Ureter (tissue), 1 donor: ENCODE data around the gene JUP. TPM values are rescaled to one million over a fixed set of nuclear protein-coding genes. Genes with fewer than 3 reads are reported as not detected.
A peak's percentile ranks its signal among the peaks of the same experiment; 100 is the strongest.

Experiments
- DNase-seq: peaks from one replicate; pipeline ENCODE4 v3.0.0-alpha.2; 2020; ENCODE audit warnings: low spot score
- total RNA-seq: library from RNA; stranded (reverse); gene quantifications from one replicate; pipeline ENCODE4 v1.2.4, GENCODE V29; 2023
- donor health status: DM: yes; HTN: yes; CAD: no.

The JUP gene
- total RNA-seq, 1 donor from 2014 or later: 277 TPM

- no peak for DNase-seq
Measured at GRCh38 chr17:41810659-41811548, 24.4 kb upstream of the JUP start.

DNA sequence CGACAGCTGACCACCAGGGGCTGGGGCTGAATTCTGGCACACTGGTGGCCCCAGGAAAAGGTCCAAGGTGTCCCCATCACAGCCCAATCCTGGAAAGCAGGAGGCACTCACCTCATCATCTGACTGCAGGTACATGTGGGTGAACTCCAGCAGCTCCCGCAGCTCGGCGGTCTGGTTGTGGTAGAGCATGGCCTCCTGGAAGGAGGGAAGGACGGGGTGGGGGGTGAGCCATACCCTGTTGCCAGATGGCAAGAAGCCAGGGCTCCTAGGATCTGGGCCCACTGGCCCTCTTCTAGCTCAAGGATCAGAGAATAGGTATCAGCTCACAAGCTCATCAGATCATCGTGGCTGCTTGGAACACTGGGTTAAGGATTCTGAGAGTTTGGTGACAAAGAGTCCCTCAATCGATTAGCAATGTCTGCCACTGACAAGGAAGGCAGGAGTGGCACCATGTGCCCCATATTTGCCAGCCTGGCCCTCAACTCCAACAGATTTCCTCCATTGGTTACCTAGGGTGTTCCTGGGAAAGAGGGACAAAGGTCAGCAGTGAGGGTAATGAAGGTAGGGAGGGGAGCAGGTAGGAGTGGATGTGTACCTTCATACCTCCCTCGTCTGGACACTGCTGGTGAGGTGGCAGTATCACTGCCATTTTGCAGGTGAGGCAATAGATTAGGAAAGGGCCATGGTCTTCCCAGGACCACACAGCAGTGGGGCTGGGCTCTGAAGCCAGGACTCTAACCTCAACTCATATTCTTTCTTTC lies 20.4 kb upstream of the JUP start:
- no peak for DNase-seq

DNA sequence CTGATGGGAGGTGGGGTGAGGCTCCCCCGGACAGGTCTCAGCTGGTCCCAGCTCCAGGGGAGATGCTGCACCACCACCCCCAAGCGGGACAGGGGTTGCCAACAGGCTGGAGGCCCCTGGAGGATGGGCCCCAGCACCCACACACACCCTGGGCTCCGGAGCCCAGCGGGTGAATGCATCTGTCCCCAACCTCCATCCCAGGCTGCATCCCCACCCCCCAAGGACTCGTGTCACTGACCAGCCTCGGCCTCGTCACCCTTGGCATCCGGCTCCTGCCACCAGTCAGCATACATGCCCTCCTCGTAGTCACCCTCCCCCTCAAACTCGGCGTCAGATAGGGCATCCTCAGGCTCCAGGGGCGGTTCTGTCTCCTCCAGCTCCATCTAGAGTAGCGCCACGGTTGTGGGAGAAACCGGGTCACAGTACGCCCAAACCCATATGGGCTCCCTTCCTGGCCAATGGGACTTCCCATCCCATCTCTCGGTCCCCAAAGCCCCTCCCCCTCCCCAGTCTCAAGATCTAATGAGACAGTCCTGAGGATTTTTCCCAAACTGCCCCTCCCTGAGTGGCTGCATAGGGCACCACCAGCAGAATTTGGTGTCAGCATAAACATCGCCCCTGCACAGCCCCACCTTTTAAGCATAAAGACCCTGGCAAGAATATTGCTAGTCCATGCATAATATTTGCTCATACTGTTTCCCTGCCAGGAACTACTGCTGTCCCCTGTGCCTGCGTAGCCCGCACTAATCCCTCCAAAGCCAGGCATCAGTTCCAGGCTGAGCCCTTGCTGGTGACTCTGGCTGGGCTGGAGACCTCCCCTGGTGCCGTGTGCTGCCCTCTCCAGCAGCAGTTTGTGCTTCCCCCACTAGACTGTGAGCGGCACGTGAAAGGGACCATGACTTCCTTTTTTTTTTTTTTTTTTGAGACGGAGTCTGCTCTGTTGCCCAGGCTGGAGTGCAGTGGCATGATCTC lies 16.8 kb upstream of the JUP start:
- DNase-seq: no peak

GRCh38 chr17:41801374-41802271 lies 15.1 kb upstream of the JUP start:
- DNase-seq: peak; percentile 90

GRCh38 chr17:41800601-41801373 lies 14.3 kb upstream of the JUP start:
- peak; percentile 90 for DNase-seq

DNA sequence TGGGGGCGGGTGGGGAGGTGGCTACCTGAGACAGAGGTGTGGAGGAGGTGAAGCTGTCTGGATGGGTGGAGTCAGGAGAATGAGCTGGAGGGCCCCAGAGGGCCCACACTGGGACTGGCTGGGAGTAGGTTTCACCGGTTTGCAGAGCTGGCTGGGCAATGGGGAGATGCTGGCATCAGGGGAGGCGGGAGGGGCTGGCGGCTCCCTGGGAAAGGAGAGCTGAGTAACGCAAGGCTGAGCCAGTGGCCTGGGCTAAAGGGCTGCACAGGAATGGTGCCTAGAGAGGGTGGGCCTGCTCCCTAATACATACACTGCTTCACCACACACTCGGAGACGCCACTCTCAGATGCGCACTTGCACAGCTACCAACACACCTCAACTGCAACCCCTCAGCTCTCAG lies 12.9 kb upstream of the JUP start:
- DNase-seq: no peak

- DNase-seq: no peak
Measured at GRCh38 chr17:41797377-41797776, 10.9 kb upstream of the JUP start.

DNA sequence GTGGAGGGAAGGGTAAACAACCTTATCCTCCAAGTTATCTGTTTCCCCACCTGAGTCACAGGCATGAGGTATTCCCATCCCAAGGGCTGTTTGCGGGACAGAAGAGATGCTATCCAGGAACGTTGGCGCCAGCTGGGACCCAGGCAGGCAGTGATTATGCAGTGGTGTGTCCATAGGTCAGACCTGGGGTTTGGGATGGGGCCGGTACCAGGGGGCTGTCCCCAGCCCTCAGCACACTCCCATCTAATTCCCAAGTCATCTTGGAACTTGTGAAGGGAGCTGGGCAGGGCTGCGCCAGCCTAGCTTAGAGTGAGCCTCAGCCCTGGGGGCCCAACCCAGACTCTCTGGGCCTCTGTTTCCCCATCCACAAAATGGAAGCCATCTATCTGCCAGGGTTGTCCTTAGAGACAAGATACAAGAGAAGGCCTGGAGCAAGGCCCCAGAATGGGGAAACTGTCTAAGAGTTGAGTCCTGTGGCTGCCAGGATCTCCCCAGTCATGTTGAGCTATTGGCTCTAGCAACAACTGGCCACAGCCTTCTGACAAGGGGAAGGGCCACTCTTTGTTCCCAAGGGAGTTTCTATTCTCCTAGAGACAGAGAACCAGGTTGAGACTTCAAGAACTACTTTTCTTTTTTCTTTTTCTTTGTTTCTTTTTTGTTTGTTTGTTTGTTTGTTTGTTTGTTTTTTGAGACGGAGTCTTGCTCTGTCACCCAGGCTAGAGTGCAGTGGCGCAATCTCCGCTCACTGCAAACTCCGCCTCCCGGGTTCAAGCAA lies 9.8 kb upstream of the JUP start:
- DNase-seq: no peak

- DNase-seq: no peak
Measured at GRCh38 chr17:41794540-41794975, 8.0 kb upstream of the JUP start.

GRCh38 chr17:41793784-41794539 lies 7.5 kb upstream of the JUP start:
- no peak for DNase-seq

DNA sequence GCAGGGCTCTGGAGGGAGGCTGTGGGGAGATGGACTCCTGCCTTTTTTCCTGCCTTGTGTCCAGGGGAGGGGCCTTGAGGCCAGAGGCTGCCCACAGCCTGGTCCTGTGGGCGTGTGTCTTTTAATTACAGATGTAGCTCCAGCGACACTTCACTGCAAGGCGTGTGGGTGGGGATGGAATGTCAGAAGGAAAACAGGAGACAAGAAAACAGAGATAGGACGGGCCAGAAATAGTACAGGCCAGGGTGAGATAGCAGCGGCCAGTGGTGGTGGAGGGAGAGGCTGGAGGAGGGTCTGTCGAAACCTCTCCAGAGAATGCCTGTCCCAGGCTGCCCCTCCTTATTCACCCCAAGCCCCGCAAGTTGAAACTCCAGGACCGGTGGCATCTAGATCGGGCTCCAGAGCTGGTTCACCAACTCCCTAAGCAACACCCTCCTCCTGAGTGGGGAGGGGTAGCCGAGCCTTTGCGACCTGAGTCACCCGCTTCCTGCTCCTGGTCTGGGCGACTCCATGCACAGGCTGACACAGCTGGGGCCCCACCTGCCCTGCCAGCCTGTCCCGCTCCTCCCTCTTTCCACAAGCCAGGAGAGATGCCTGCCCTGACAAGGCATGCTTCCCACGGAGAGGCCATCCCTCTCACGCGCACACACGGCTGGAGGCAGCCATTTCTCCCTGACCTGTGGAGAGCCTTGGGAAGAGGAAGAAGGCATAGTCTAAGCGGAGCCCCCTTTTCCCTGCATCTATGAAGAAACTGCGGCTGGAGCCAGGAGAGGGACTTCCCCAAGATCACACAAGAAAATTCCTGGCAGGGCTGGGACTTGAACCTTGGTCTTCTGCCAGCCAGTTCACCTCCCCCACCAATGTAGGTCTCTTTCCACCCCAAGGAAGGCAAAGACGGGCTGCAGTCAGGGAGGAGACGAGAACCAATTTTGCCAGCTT lies 6.6 kb upstream of the JUP start:
- peak; percentile 89 for DNase-seq

DNA sequence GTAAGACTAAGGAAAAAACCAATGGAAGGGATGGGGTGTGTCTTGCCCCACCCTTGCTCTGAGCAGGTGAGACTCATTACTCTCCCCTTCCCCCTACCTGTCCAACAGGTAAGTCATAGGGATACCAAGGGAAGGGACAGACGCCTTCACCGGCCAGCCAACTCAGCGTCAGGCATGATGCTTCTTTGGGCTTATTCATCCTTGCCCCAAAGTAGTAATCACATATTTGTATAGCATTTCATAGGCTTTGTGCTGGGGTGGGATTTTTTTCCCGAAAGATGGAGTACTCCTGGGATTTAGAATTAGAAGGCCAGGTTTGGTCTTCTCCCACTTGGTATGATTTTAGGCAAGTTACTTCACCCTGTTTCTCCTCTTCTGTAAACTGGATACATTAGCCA lies 509 bp upstream of the JUP start:
- DNase-seq: no peak

DNA sequence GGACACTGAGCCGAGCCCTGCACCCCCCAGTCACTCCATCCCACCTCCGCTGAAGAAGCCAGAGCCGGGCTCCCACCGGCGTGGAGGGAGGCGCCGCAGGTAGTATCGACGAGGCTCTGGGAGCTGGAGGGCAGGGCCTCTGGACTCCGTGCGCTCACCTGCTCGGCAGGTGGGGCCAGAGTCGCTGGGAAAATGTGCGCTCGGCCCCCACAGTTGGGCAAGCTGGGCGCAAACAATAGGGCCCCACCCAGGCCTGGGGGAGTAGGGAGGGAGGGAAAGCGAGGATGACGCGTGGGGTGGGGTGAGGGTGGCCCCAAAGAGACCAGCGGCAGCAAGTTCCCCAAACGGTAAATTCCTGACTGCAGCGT lies 668 bp downstream of the JUP start:
- DNase-seq: peak; percentile 89

GRCh38 chr17:41785091-41785858 lies 1.2 kb downstream of the JUP start:
- peak; percentile 67 for DNase-seq

DNA sequence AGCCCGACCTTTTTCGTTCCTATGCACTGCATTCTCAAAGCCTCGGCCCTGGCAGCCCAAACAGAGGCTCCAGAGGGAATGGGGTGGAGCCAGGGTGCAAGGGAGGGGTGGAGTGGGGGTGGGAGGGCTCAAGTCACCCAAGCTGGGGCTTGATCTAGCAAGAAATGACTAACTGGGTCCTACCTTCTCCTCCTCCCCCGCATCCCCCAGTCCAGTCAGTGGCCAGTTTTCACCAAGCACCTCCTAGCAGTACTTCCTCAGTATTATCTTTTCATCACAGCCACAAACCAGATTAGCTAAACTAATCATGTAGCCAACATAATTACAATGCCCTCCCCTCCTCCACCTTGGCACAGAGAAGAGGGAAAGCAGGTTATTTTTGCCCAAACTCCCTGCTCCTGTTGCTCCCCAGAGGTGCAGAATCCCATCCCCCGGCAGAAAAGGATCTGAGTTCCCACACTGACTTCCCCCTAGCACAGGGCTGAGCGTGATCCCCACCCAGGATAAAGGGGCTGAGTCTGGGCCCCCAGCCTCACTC lies 2.2 kb downstream of the JUP start:
- DNase-seq: peak; percentile 86

DNA sequence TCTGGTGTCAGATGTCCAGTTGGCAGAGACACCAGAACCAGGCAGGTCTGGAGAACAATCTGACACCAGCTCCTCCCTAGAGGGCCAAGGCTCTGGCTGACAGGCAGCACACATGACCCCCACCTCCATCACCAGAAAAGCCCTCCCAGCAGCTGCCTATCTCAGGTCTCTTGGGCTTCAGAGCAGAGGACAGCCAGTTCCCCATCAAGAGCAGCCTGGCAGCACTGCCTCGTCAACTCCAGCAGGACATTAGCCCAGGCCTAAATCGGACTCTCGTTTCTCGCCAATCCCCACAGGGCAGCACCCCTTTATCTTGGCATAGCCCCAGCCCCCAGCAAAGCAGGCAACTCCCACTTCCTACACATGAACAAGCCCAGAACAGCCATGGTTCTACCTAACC lies 4.4 kb downstream of the JUP start:
- DNase-seq: no peak
